ENCODE measurements around the gene USP22. TPM values are rescaled to one million over a fixed set of nuclear protein-coding genes. Genes with fewer than 3 reads are reported as not detected.

Gene USP22
- total and polyA plus RNA-seq, 3 donors from 2014 or later = 96.3 to 216 (median 161) TPM

DNA sequence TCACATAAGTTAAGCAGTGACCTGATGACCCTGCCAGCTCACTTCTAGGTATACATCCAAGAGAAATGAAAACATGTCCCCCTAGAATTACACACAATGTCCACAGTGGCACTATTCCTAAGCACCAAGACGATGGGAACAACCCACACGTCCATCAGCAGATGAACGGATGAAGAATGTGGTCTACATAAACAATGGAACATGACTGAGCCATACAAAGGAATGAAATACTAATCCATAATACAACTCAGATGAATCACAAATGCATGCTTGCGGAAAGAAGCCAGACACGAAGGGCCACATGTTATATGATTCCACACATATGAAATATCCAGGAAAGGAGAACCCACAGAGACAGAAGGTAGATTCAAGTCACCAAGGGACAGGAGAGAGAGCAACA, 17.4 kb downstream of the USP22 start:
- H3K4me3 ChIP-seq = no peak overlapping the region
- no peak for DNase-seq
- TF ChIP-seq, protein P1, sequence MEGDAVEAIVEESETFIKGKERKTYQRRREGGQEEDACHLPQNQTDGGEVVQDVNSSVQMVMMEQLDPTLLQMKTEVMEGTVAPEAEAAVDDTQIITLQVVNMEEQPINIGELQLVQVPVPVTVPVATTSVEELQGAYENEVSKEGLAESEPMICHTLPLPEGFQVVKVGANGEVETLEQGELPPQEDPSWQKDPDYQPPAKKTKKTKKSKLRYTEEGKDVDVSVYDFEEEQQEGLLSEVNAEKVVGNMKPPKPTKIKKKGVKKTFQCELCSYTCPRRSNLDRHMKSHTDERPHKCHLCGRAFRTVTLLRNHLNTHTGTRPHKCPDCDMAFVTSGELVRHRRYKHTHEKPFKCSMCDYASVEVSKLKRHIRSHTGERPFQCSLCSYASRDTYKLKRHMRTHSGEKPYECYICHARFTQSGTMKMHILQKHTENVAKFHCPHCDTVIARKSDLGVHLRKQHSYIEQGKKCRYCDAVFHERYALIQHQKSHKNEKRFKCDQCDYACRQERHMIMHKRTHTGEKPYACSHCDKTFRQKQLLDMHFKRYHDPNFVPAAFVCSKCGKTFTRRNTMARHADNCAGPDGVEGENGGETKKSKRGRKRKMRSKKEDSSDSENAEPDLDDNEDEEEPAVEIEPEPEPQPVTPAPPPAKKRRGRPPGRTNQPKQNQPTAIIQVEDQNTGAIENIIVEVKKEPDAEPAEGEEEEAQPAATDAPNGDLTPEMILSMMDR (IDR thresholded peaks at IDR 0.05) = no peak
- TF ChIP-seq POLR2A (IDR thresholded peaks at IDR 0.05) = no peak
- no peaks in the 10 kb centered on the region for H3K9me3 ChIP-seq
- no peak overlapping the region for H3K27ac ChIP-seq
- peaks cover 15% of the 10 kb centered on the region for H3K4me1 ChIP-seq
- no peaks in the 10 kb centered on the region for H3K36me3 ChIP-seq (ENCODE audit: low read depth, missing control alignments)
- WGBS, 2 donors = 64 to 72% methylated on average over 5 of the region's 5 CpGs
- H3K27me3 ChIP-seq = no peaks in the 10 kb centered on the region
- intact Hi-C loops (cut with DNase I; ENCODE audit: low total_unique reads) = no loop called here

DNA sequence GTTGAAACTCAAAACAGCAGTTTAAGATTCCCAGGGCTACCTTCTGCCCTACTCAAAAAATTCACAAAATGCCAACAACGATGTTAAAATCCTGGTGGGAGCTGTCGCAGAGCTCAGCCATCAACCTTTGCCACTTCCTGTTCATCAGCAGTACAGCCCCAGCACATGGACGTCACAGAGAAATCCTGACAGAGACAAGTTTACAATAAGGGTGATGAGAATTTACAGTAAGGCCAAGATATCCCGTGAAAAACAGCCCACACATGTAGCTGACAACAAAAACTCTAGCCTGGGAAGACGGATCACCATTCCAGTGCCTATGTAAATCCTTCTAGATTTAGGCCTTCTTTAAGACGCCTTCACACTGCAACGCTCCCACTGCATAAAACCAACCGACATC, 18.8 kb downstream of the USP22 start:
- 51 to 52% methylated on average over 8 of the region's 8 CpGs for WGBS, 2 donors
- DNase-seq = no peak
- Histone ChIP-seq H3K27ac (no peak overlapping the region), H3K36me3 (ENCODE audit: low read depth, missing control alignments) (no peaks in the 10 kb centered on the region), H3K9me3 (no peaks in the 10 kb centered on the region), H3K27me3 (no peaks in the 10 kb centered on the region), H3K4me3 (no peak overlapping the region), H3K4me1 (peaks cover 12% of the 10 kb centered on the region)
- TF ChIP-seq, protein P1 (IDR thresholded peaks at IDR 0.05) = no peak
- no peak for TF ChIP-seq POLR2A (IDR thresholded peaks at IDR 0.05)
- intact Hi-C loops (cut with DNase I; ENCODE audit: low total_unique reads) = no loop called here

DNA sequence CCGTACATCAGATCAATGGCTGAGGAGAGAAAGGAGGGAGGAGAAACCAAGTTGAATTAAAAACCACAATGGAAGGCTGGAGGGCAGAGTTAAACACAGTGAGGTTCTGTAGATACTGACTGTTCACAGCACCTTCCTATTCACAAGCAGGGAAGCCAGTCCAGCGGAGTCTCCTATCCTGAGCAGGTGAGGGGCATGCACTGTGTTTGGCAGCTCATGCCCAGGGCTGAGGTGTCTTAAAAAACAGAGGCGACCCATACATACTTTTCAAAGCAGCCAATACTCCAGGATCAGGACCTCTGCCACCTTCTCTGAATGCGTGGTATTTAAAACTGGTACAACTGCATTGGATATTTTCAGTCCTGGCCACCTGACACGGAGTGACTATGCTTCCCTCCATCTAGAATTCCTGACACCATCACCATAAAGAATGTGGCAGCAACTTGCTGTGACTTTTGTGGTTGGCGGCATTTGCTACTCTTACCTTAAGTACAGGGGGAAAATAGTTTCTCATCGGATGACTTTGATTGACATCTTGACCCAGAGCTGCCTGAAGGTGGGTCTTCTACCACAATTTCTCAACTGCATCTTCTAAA, 21.5 kb downstream of the USP22 start:
- Histone ChIP-seq H3K27ac (no peak overlapping the region), H3K4me1 (no peaks in the 10 kb centered on the region)
- no peak for TF ChIP-seq POLR2A (IDR thresholded peaks at IDR 0.05)
- TF ChIP-seq, protein P1 (IDR thresholded peaks at IDR 0.05) = no peak

DNA sequence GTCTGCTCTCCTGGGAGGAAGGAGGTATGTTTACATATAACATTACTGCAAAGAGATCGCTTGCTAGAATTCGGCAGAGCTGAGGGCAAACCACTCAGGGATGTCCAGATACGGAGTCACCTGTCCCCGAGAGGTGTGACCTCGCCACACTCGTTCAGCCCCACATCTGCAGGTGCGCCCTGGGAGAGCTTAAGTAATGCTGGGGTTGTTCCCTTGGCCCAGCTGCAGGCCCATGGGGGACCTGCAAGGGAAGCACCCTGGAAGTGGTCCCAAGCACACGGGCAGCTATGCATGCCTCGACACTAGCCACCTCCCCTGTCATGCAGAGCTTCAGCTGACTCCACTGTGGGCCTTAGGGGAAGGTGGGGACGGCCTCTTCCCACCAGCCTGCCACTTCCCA, 22.2 kb downstream of the USP22 start:
- DNase-seq = no peak
- WGBS, 2 donors = 60 to 69% methylated on average over 4 to 10 of the region's 10 CpGs
- TF ChIP-seq, protein P1 (IDR thresholded peaks at IDR 0.05) = no peak
- TF ChIP-seq POLR2A (IDR thresholded peaks at IDR 0.05) = no peak
- H3K4me3 ChIP-seq = no peak overlapping the region
- H3K9me3 ChIP-seq = no peaks in the 10 kb centered on the region
- no peaks in the 10 kb centered on the region for H3K4me1 ChIP-seq
- H3K36me3 ChIP-seq (ENCODE audit: low read depth, missing control alignments) = no peaks in the 10 kb centered on the region
- intact Hi-C loops (cut with DNase I; ENCODE audit: low total_unique reads) = no loop called here
- H3K27ac ChIP-seq = no peak overlapping the region
- H3K27me3 ChIP-seq = no peaks in the 10 kb centered on the region

More for the DNA sequence above, 21.5 kb downstream of the USP22 start:
- intact Hi-C loops (cut with DNase I; ENCODE audit: low total_unique reads) = no loop called here
- H3K27me3 ChIP-seq = no peaks in the 10 kb centered on the region
- no peaks in the 10 kb centered on the region for H3K9me3 ChIP-seq
- H3K36me3 ChIP-seq (ENCODE audit: low read depth, missing control alignments) = no peaks in the 10 kb centered on the region
- 75% methylated on average over 7 of the region's 7 CpGs for WGBS, 2 donors
- H3K4me3 ChIP-seq = no peak overlapping the region
- DNase-seq = no peak

DNA sequence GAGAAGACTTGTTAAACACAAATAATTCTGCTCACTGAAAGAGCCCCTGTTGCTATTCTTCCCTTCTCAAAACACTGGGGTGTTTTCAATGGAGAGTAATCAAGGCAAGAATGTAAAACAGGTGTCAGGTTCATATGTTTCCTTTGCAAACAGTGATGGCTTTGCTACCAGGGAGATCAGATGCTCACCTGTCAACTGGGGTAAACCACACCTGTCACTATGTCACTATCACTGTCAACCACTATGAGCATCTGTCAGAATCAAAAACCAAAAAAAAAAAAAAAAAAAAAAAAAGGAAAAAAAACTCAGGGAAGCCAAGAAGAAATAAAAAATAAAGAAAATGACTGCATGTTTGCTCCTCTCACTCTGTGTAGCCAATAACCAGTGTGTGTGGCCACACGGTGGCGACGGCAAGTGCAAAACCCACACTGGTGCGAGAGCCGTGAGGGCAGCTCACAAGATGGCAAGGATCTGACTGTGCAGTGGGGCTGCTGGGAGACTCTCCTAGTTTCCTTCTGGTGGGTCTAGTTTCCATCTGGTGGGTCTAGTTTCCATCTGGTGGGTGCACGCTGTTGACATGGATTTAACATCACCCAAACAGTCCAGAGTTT, 22.7 kb downstream of the USP22 start:
- Histone ChIP-seq H3K27ac (no peak overlapping the region), H3K27me3 (no peaks in the 10 kb centered on the region), H3K4me3 (no peak overlapping the region), H3K9me3 (no peaks in the 10 kb centered on the region), H3K36me3 (ENCODE audit: low read depth, missing control alignments) (no peaks in the 10 kb centered on the region), H3K4me1 (no peaks in the 10 kb centered on the region)
- intact Hi-C loops (cut with DNase I; ENCODE audit: low total_unique reads) = no loop called here
- 46 to 72% methylated on average over 6 of the region's 6 CpGs for WGBS, 2 donors
- peak; percentile 69 for DNase-seq
- TF ChIP-seq, protein P1 (IDR thresholded peaks at IDR 0.05) = peak in 1 of 3 experiments; percentile 16
- TF ChIP-seq POLR2A (IDR thresholded peaks at IDR 0.05) = no peak

Data from testis (tissue), 3 donors.